HEK293 (cell line): ENCODE data around the gene TARDBP.

Experiments
- BCL6B ChIP-seq: fragments of 450-650 bp; formaldehyde crosslinking; IDR thresholded peaks from 2 replicates; pipeline ENCODE4 v1.5.1; 2017; ENCODE audit warnings: missing biosample characterization, missing genetic modification characterization
- CTCF ChIP-seq: fragments of 450-650 bp; formaldehyde crosslinking; IDR thresholded peaks from 2 replicates; pipeline ENCODE4 v1.5.1; 2016; ENCODE audit warnings: missing biosample characterization, missing genetic modification characterization
- GLIS2 ChIP-seq: fragments of 450-650 bp; formaldehyde crosslinking; IDR thresholded peaks from 2 replicates; pipeline ENCODE4 v1.5.1; 2016; ENCODE audit warnings: missing biosample characterization, missing genetic modification characterization
- PATZ1 ChIP-seq: fragments of 450-650 bp; formaldehyde crosslinking; IDR thresholded peaks from 2 replicates; pipeline ENCODE4 v1.5.1; 2016; ENCODE audit warnings: missing biosample characterization, missing genetic modification characterization
- REST ChIP-seq: fragments of 450-650 bp; formaldehyde crosslinking; IDR thresholded peaks from 2 replicates; pipeline ENCODE4 v1.5.1; 2016; ENCODE audit warnings: missing biosample characterization, missing genetic modification characterization
- SCRT2 ChIP-seq: fragments of 450-650 bp; formaldehyde crosslinking; IDR thresholded peaks from 2 replicates; pipeline ENCODE4 v1.5.1; 2016; ENCODE audit warnings: missing biosample characterization, missing genetic modification characterization
- TCF7L2 ChIP-seq: IDR thresholded peaks from 2 replicates; pipeline ENCODE4 v1.6.1; 2011; ENCODE audit warnings: low read depth, mild to moderate bottlenecking, inconsistent platforms, low read length, moderate library complexity, borderline replicate concordance
- YY2 ChIP-seq: fragments of 450-650 bp; formaldehyde crosslinking; IDR thresholded peaks from 2 replicates; pipeline ENCODE4 v1.5.1; 2016; ENCODE audit warnings: missing biosample characterization, missing genetic modification characterization
- ZBTB17 ChIP-seq: fragments of 450-650 bp; formaldehyde crosslinking; IDR thresholded peaks from 2 replicates; pipeline ENCODE4 v1.5.1; 2016; ENCODE audit warnings: missing biosample characterization, missing genetic modification characterization
- ZNF202 ChIP-seq: fragments of 450-650 bp; formaldehyde crosslinking; IDR thresholded peaks from 2 replicates; pipeline ENCODE4 v1.5.1; 2016; ENCODE audit warnings: missing biosample characterization, missing genetic modification characterization, borderline replicate concordance
- ZNF24 ChIP-seq: fragments of 450-650 bp; formaldehyde crosslinking; IDR thresholded peaks from 2 replicates; pipeline ENCODE4 v1.5.1; 2016; ENCODE audit warnings: missing biosample characterization, missing genetic modification characterization
- ZNF366 ChIP-seq: fragments of 450-650 bp; formaldehyde crosslinking; conservative IDR thresholded peaks from 2 replicates; pipeline ENCODE4 v1.5.1; 2016; ENCODE audit warnings: missing biosample characterization, missing genetic modification characterization
- ZNF391 ChIP-seq: fragments of 450-650 bp; formaldehyde crosslinking; IDR thresholded peaks from 2 replicates; pipeline ENCODE4 v1.5.1; 2016; ENCODE audit warnings: low read depth, missing biosample characterization, missing genetic modification characterization, borderline replicate concordance
- ZNF423 ChIP-seq: fragments of 450-650 bp; formaldehyde crosslinking; IDR thresholded peaks from 2 replicates; pipeline ENCODE4 v1.5.1; 2016; ENCODE audit warnings: missing biosample characterization, missing genetic modification characterization
- ZNF473 ChIP-seq: fragments of 450-650 bp; formaldehyde crosslinking; IDR thresholded peaks from 2 replicates; pipeline ENCODE4 v1.5.1; 2017; ENCODE audit warnings: missing biosample characterization, missing genetic modification characterization
- ZNF518A ChIP-seq: fragments of 450-650 bp; formaldehyde crosslinking; conservative IDR thresholded peaks from 2 replicates; pipeline ENCODE4 v1.5.1; 2016; ENCODE audit warnings: low read depth, missing biosample characterization, missing genetic modification characterization
- ZNF571 ChIP-seq: fragments of 450-650 bp; formaldehyde crosslinking; IDR thresholded peaks from 2 replicates; pipeline ENCODE4 v1.5.0; 2017; ENCODE audit warnings: missing biosample characterization, missing genetic modification characterization
- ZNF580 ChIP-seq: fragments of 450-650 bp; formaldehyde crosslinking; IDR thresholded peaks from 2 replicates; pipeline ENCODE4 v1.5.1; 2016; ENCODE audit warnings: missing biosample characterization, missing genetic modification characterization
- ZNF600 ChIP-seq: fragments of 450-650 bp; formaldehyde crosslinking; IDR thresholded peaks from 2 replicates; pipeline ENCODE4 v1.5.1; 2016; ENCODE audit warnings: missing biosample characterization, missing genetic modification characterization
- ZNF747 ChIP-seq: fragments of 450-650 bp; formaldehyde crosslinking; IDR thresholded peaks from 2 replicates; pipeline ENCODE4 v1.5.1; 2016; ENCODE audit warnings: missing biosample characterization, missing genetic modification characterization
- ZSCAN23 ChIP-seq: fragments of 450-650 bp; formaldehyde crosslinking; IDR thresholded peaks from 2 replicates; pipeline ENCODE4 v1.5.1; 2016; ENCODE audit warnings: missing biosample characterization, missing genetic modification characterization
- ZXDB ChIP-seq: fragments of 450-650 bp; formaldehyde crosslinking; IDR thresholded peaks from 2 replicates; pipeline ENCODE4 v1.5.1; 2016; ENCODE audit warnings: missing biosample characterization, missing genetic modification characterization

The TARDBP gene

GRCh38 chr1:11059968-11060830 lies 47.7 kb downstream of the TARDBP start, which contains the start of gene SRM (continued):
- TF ChIP-seq REST (tag by site-specific recombination) (no peak), CTCF (tag by site-specific recombination) (no peak), ZXDB (peak; percentile 57), ZNF423 (tag by site-specific recombination) (no peak), YY2 (no peak), GLIS2 (no peak), ZSCAN23 (tag by site-specific recombination) (no peak), ZNF747 (tag by site-specific recombination) (no peak), SCRT2 (0 out of 2 replicates have a peak, but pooled peaks have one; percentile 24), ZNF473 (tag by site-specific recombination) (no peak), ZNF366 (tag by site-specific recombination) (no peak), ZNF571 (tag by site-specific recombination) (no peak), PATZ1 (tag by site-specific recombination) (peak; percentile 61), ZNF202 (tag by site-specific recombination) (no peak), ZNF24 (tag by site-specific recombination) (no peak), ZBTB17 (tag by site-specific recombination) (no peak), ZNF391 (tag by site-specific recombination) (peak; percentile 84; the same call in 1 of the 2 replicates), ZNF600 (tag by site-specific recombination) (peak; percentile 68), ZNF518A (tag by site-specific recombination) (no peak), TCF7L2 (no peak), BCL6B (no peak), ZNF580 (tag by site-specific recombination) (no peak)
